ENCODE data around the gene TCP10L. TPM values are rescaled to one million over a fixed set of nuclear protein-coding genes. Genes with fewer than 3 reads are reported as not detected.

TCP10L gene
- total RNA-seq, 1 experiment from 2014 or later = 1.2 TPM

- TF ChIP-seq RELA (CRISPR knock-in tag; IDR thresholded peaks at IDR 0.05; ENCODE audit: borderline replicate concordance) (0 out of 2 replicates have a peak, but pooled peaks have one; percentile 45), ZBTB21 (CRISPR knock-in tag; IDR thresholded peaks at IDR 0.05; ENCODE audit: borderline replicate concordance) (no peak), NFE2L1 (CRISPR knock-in tag; IDR thresholded peaks at IDR 0.05) (0 out of 2 replicates have a peak, but pooled peaks have one; percentile 13), FOXP1 (CRISPR knock-in tag; IDR thresholded peaks at IDR 0.05; ENCODE audit: borderline replicate concordance) (peak; percentile 78), HMGXB4 (CRISPR knock-in tag; IDR thresholded peaks at IDR 0.05) (peak; percentile 89), KAT7 (CRISPR knock-in tag; IDR thresholded peaks at IDR 0.05; ENCODE audit: borderline replicate concordance) (peak; percentile 77; the same call in 1 of the 2 replicates), ZNF219 (CRISPR knock-in tag; IDR thresholded peaks at IDR 0.05; ENCODE audit: borderline replicate concordance) (no peak), ARID4B (CRISPR knock-in tag; IDR thresholded peaks at IDR 0.05; ENCODE audit: borderline replicate concordance) (0 out of 2 replicates have a peak, but pooled peaks have one; percentile 58)
Observed at GRCh38 chr21:32569261-32570230, 15.8 kb downstream of the TCP10L start (continued).

- ATAC-seq (no peak), DNase-seq (ENCODE audit: low spot score) (no peak)
- Mint-ChIP-seq H3K4me1 (peaks cover 40% of the 10 kb centered on the region), H3K27ac (no peak overlapping the region), H3K36me3 (peaks cover 29% of the 10 kb centered on the region), H3K4me3 (no peak overlapping the region), H3K9me3 (peaks cover 32% of the 10 kb centered on the region), H3K27me3 (ENCODE audit: low read depth) (no peaks in the 10 kb centered on the region; the same call in 1 of the 2 replicates)
- CTCF ChIA-PET = interaction anchor here (2.8 to 7.1 kb wide), 2 partner anchors 33 to 166 kb away, joined by 15 to 66 read pairs; no protein-coding TSS in a partner anchor
- no peak for TF ChIP-seq GABPB1 (CRISPR knock-in tag; IDR thresholded peaks at IDR 0.05)
- no peak for TF ChIP-seq AFF4 (CRISPR knock-in tag; IDR thresholded peaks at IDR 0.05; ENCODE audit: borderline replicate concordance)
- TF ChIP-seq TEAD4 (CRISPR knock-in tag; IDR thresholded peaks at IDR 0.05) = no peak
- POLR2A ChIA-PET = no interaction called here
Observed at GRCh38 chr21:32567626-32568025, 17.7 kb downstream of the TCP10L start.

Measured in WTC11 (cell line).